GM12878 (cell line): ENCODE results near the gene SLC25A47. TPM values are rescaled to one million over a fixed set of nuclear protein-coding genes. Genes with fewer than 3 reads are reported as not detected.

Source experiments
- ATF2 ChIP-seq: IDR thresholded peaks from 2 replicates; pipeline ENCODE4 v1.6.1; 2012; ENCODE audit warnings: low read length, inconsistent platforms
- BHLHE40 ChIP-seq, 2 experiments: fragments of 450-650 bp in 1 of 2; IDR thresholded peaks; 2 replicates each; pipeline ENCODE4 v1.6.1; 2011 to 2017; ENCODE audit warnings: low read depth in 2 of 2, borderline replicate concordance in 1 of 2, improper control_type of control experiment in 1 of 2, low read length in 1 of 2, mild to moderate bottlenecking in 1 of 2
- CEBPB ChIP-seq, 2 experiments: fragments of 150-350 bp in 1 of 2; IDR thresholded peaks; 2 replicates each; pipeline ENCODE4 v1.6.1; 2012 to 2014; ENCODE audit warnings: low read depth in 2 of 2, low read length in 2 of 2, borderline replicate concordance in 1 of 2, inconsistent platforms in 1 of 2
- CTCF ChIP-seq, 3 experiments: IDR thresholded peaks in 2 of 3; conservative IDR thresholded peaks in 1 of 3; 2 replicates each; pipeline ENCODE4 v1.5.1; 2011; ENCODE audit warnings: low read depth in 3 of 3, low read length in 3 of 3, mild to moderate bottlenecking in 3 of 3, control low read depth in 2 of 3, moderate library complexity in 2 of 3, inconsistent platforms in 1 of 3, mixed read lengths in 1 of 3; ENCODE audit not compliant: control insufficient read depth in 2 of 3, insufficient read depth in 1 of 3; ENCODE audit errors: extremely low read depth in 1 of 3
- NFIC ChIP-seq: IDR thresholded peaks from 2 replicates; pipeline ENCODE4 v1.6.1; 2012; ENCODE audit warnings: low read depth, mild to moderate bottlenecking, inconsistent platforms, low read length, moderate library complexity
- NR2C2 ChIP-seq: IDR thresholded peaks from 2 replicates; pipeline ENCODE4 v1.6.1; 2011; ENCODE audit warnings: borderline replicate concordance, low read depth; ENCODE audit not compliant: control insufficient read depth, insufficient read length
- POLR2AphosphoS2 ChIP-seq: IDR thresholded peaks from 2 replicates; pipeline ENCODE4 v1.6.1; 2011; ENCODE audit warnings: low read depth, mild to moderate bottlenecking, low read length, improper control_type of control experiment, moderate library complexity
- RAD51 ChIP-seq: fragments of 450-650 bp; IDR thresholded peaks from 2 replicates; pipeline ENCODE4 v1.6.1; 2016; ENCODE audit warnings: moderate library complexity, mild to moderate bottlenecking, inconsistent platforms
- SKIL ChIP-seq: fragments of 450-650 bp; IDR thresholded peaks from 2 replicates; pipeline ENCODE4 v1.6.1; 2017; ENCODE audit warnings: mild to moderate bottlenecking, low read depth, inconsistent platforms; ENCODE audit not compliant: poor library complexity, severe bottlenecking
- SREBF2 ChIP-seq: IDR thresholded peaks from 2 replicates; pipeline ENCODE4 v1.6.1; 2012; ENCODE audit warnings: mild to moderate bottlenecking, low read length
- TCF3 ChIP-seq: IDR thresholded peaks from 2 replicates; pipeline ENCODE4 v1.6.1; 2012; ENCODE audit warnings: low read depth, mild to moderate bottlenecking, low read length, borderline replicate concordance; ENCODE audit not compliant: insufficient read depth
- TCF7 ChIP-seq: IDR thresholded peaks from 2 replicates; pipeline ENCODE4 v1.6.1; 2014; ENCODE audit warnings: antibody characterized with exemption, borderline replicate concordance
- polyA plus RNA-seq, 11 experiments: library from polyadenylated mRNA; depleted of rRNA in 4 of 11; unstranded in 6 of 11; stranded (reverse) in 5 of 11; fragments of >200 nt; fragmentation: Nextera tagmentation in 4 of 11; fragmentation: Illumina TruSeq in 1 of 11; extraction: Ambion mirVana in 4 of 11; extraction: Trizol in 1 of 11; gene quantifications; 1 replicate in 1 of 11; 2 replicates in 10 of 11; pipeline versions ENCODE4 v1.2.1 to v1.2.3, GENCODE V29; 2011 to 2016; ENCODE audit warnings: inconsistent platforms in 2 of 11, missing spikeins in 2 of 11, low read depth in 1 of 11
- total RNA-seq, 4 experiments: library from RNA; depleted of rRNA in 3 of 4; stranded (reverse); fragments of >200 nt in 3 of 4; fragmentation: Illumina TruSeq in 1 of 4; extraction: Trizol in 1 of 4; gene quantifications; 2 replicates each; pipeline versions ENCODE4 v1.2.1 to v1.2.3, GENCODE V29; 2013 to 2021

The SLC25A47 gene
- total and polyA plus RNA-seq, 10 of the 15 experiments (the other 5 are each of a cell fraction or from before 2014, with no cell fraction given), result 0.14 TPM; not detected in 9

- TF ChIP-seq SKIL (no peak), NR2C2 (no peak), TCF7 (no peak), BHLHE40 (IDR thresholded peaks at IDR 0.05; ENCODE audit: borderline replicate concordance in 1 of 2, low read depth in 2 of 2, low read length in 1 of 2) (0 out of 4 replicates have a peak, but pooled peaks of 1 of the 2 experiments have one; percentile 8), CEBPB (IDR thresholded peaks at IDR 0.05; ENCODE audit: borderline replicate concordance in 1 of 2, low read depth in 2 of 2, low read length in 2 of 2) (no peak), CTCF (IDR thresholded peaks at IDR 0.05 in 2 of 3, conservative IDR thresholded peaks at IDR 0.05 in 1 of 3; ENCODE audit: control insufficient read depth in 2 of 3, extremely low read depth in 1 of 3, insufficient read depth in 1 of 3, low read depth in 3 of 3, low read length in 3 of 3) (peak; percentile 64 to 82 (median 66)), POLR2AphosphoS2 (no peak), NFIC (no peak), RAD51 (no peak), ATF2 (no peak), SREBF2 (no peak), TCF3 (no peak)
- TF ChIP-seq, all 136 proteins: peak for 6
These were observed 20.0 kb upstream of the SLC25A47 start (continued) for GRCh38 chr14:100303179-100303578.
